Peyer's patch (tissue), 4 donors: ENCODE results near the gene GPT2. TPM values are rescaled to one million over a fixed set of nuclear protein-coding genes. Genes with fewer than 3 reads are reported as not detected.
A peak's percentile ranks its signal among the peaks of the same experiment; 100 is the strongest.

ENCODE experiments used
- DNase-seq, 3 donors: peaks; one replicate each; pipeline ENCODE4 v3.0.0-alpha.2; 2017 to 2019
- H3K27ac ChIP-seq, 4 donors: fragments of 200-600 bp; sonication (generic); one replicate each; pipeline ENCODE4 v1.5.1; 2016 to 2019
- H3K27me3 ChIP-seq, 2 donors: fragments of 200-600 bp; sonication (generic); one replicate each; pipeline ENCODE4 v1.5.1; 2019
- H3K36me3 ChIP-seq, 3 donors: fragments of 200-600 bp; sonication (generic); one replicate each; pipeline ENCODE4 v1.5.1; 2016 to 2019
- H3K4me1 ChIP-seq, 4 donors: fragments of 200-600 bp; sonication (generic); one replicate each; pipeline ENCODE4 v1.5.1; 2016 to 2019
- H3K4me3 ChIP-seq, 4 donors: fragments of 200-600 bp; sonication (generic); 1 replicate in 3 of 4; 2 replicates in 1 of 4; pipeline ENCODE4 v1.5.1; 2016 to 2019; ENCODE audit warnings: mild to moderate bottlenecking in 1 of 4
- H3K9me3 ChIP-seq, 4 donors: fragments of 200-600 bp; sonication (generic); one replicate each; pipeline ENCODE4 v1.5.1; 2016 to 2019; ENCODE audit warnings: mild to moderate bottlenecking in 1 of 4
- CTCF ChIP-seq, 6 experiments: fragments of 450-650 bp in 4 of 6; fragments of 200-600 bp in 2 of 6; sonication (generic) in 1 of 6; IDR thresholded peaks; one replicate each; pipeline ENCODE4 v1.5.1; 2017 to 2019; ENCODE audit warnings: antibody characterized with exemption in 6 of 6, mild to moderate bottlenecking in 3 of 6, moderate library complexity in 1 of 6
- POLR2A ChIP-seq, 2 donors: fragments of 450-650 bp; IDR thresholded peaks; one replicate each; pipeline ENCODE4 v1.5.1; 2017; ENCODE audit warnings: antibody characterized with exemption in 2 of 2, mild to moderate bottlenecking in 2 of 2, moderate library complexity in 2 of 2
- total RNA-seq, 4 donors: library from RNA; depleted of rRNA; stranded (reverse); fragments of >200 nt; gene quantifications; one replicate each; pipeline ENCODE4 v1.1.0, GENCODE V29; 2016

Gene GPT2
- total RNA-seq, 4 donors from 2014 or later = 9.6 to 23.1 (median 18.2) TPM

- no peak for DNase-seq
- H3K36me3 ChIP-seq = no peaks in the 10 kb centered on the region
- no peak overlapping the region for H3K27ac ChIP-seq
- TF ChIP-seq POLR2A (IDR thresholded peaks at IDR 0.05) = no peak
- TF ChIP-seq CTCF (IDR thresholded peaks at IDR 0.05) = no peak
- H3K27me3 ChIP-seq = no peaks in the 10 kb centered on the region
- no peak overlapping the region for H3K4me3 ChIP-seq
- no peaks in the 10 kb centered on the region for H3K9me3 ChIP-seq
- H3K4me1 ChIP-seq = peaks cover 0 to 9% (median 4%) of the 10 kb centered on the region in 4 donors
Measured at GRCh38 chr16:46871597-46871996, 12.6 kb upstream of the GPT2 start.

- H3K9me3 ChIP-seq = no peaks in the 10 kb centered on the region
- TF ChIP-seq POLR2A (IDR thresholded peaks at IDR 0.05) = no peak
- no peak for TF ChIP-seq CTCF (IDR thresholded peaks at IDR 0.05)
- H3K27me3 ChIP-seq = no peaks in the 10 kb centered on the region
- DNase-seq = no peak
- H3K27ac ChIP-seq = no peak overlapping the region
- no peak overlapping the region for H3K4me3 ChIP-seq
- peaks cover 0 to 7% (median 3%) of the 10 kb centered on the region in 4 donors for H3K4me1 ChIP-seq
- no peaks in the 10 kb centered on the region for H3K36me3 ChIP-seq
Measured at GRCh38 chr16:46873201-46873600, 11.0 kb upstream of the GPT2 start.

- H3K9me3 ChIP-seq = no peaks in the 10 kb centered on the region
- H3K27me3 ChIP-seq = no peaks in the 10 kb centered on the region
- no peak overlapping the region for H3K4me3 ChIP-seq
- TF ChIP-seq POLR2A (IDR thresholded peaks at IDR 0.05) = no peak
- no peak for TF ChIP-seq CTCF (IDR thresholded peaks at IDR 0.05)
- no peak for DNase-seq
- H3K36me3 ChIP-seq = no peaks in the 10 kb centered on the region
- H3K27ac ChIP-seq = no peak overlapping the region
- H3K4me1 ChIP-seq = no peaks in the 10 kb centered on the region
Measured at GRCh38 chr16:46875243-46875642, 8.9 kb upstream of the GPT2 start.

GRCh38 chr16:46882304-46882939 is 1.7 kb upstream of the GPT2 start:
- H3K4me3 ChIP-seq = no peak overlapping the region
- no peaks in the 10 kb centered on the region for H3K36me3 ChIP-seq
- DNase-seq = no peak
- no peak overlapping the region for H3K27ac ChIP-seq
- H3K9me3 ChIP-seq = no peaks in the 10 kb centered on the region
- H3K4me1 ChIP-seq = peaks cover 0 to 15% (median 0%) of the 10 kb centered on the region in 4 donors
- TF ChIP-seq CTCF (IDR thresholded peaks at IDR 0.05) = no peak
- no peak for TF ChIP-seq POLR2A (IDR thresholded peaks at IDR 0.05)
- H3K27me3 ChIP-seq = no peaks in the 10 kb centered on the region

- peak overlapping the region in 1 of 4 donors; percentile 92 for H3K4me3 ChIP-seq
- DNase-seq = no peak
- H3K9me3 ChIP-seq = no peaks in the 10 kb centered on the region
- no peaks in the 10 kb centered on the region for H3K27me3 ChIP-seq
- TF ChIP-seq POLR2A (IDR thresholded peaks at IDR 0.05) = no peak
- no peak for TF ChIP-seq CTCF (IDR thresholded peaks at IDR 0.05)
- H3K27ac ChIP-seq = peak overlapping the region in 1 of 4 donors; percentile 70
- peaks cover 0 to 15% (median 0%) of the 10 kb centered on the region in 4 donors for H3K4me1 ChIP-seq
- no peaks in the 10 kb centered on the region for H3K36me3 ChIP-seq
Measured at GRCh38 chr16:46882940-46883307, 1.2 kb upstream of the GPT2 start.

GRCh38 chr16:46883353-46883689 is 841 bp upstream of the GPT2 start:
- peaks cover 0 to 15% (median 0%) of the 10 kb centered on the region in 4 donors for H3K4me1 ChIP-seq
- H3K27ac ChIP-seq = peak overlapping the region in 3 of 4 donors; percentile 40 to 70 (median 66)
- H3K9me3 ChIP-seq = no peaks in the 10 kb centered on the region
- no peak for TF ChIP-seq CTCF (IDR thresholded peaks at IDR 0.05)
- no peak for TF ChIP-seq POLR2A (IDR thresholded peaks at IDR 0.05)
- H3K4me3 ChIP-seq = peak overlapping the region; percentile 67 to 92 (median 78)
- no peak for DNase-seq
- no peaks in the 10 kb centered on the region for H3K27me3 ChIP-seq
- no peaks in the 10 kb centered on the region for H3K36me3 ChIP-seq
